DND-41 (cell line): ENCODE data around the gene EML5.

Experiments
- CTCF ChIP-seq: IDR thresholded peaks from 2 replicates; pipeline ENCODE4 v1.5.1; 2012; ENCODE audit warnings: borderline replicate concordance, low read length, moderate library complexity, mild to moderate bottlenecking; ENCODE audit not compliant: poor library complexity, severe bottlenecking; ENCODE audit errors: extremely low read depth
- EZH2 ChIP-seq: IDR thresholded peaks from 3 replicates; pipeline ENCODE4 v1.6.1; 2012; ENCODE audit warnings: borderline replicate concordance, low read depth, mild to moderate bottlenecking, moderate library complexity, low read length, inconsistent platforms; ENCODE audit not compliant: severe bottlenecking

- TF ChIP-seq CTCF (no peak), EZH2 (no peak)
These were observed 187.2 kb downstream of the EML5 start for GRCh38 chr14:88605594-88605993.
